GM12874 (cell line): ENCODE measurements around the gene HMCN2.

ENCODE experiments used
- TF ChIP-seq, protein P1 (sequence below): IDR thresholded peaks from 2 replicates; pipeline ENCODE4 v1.5.1; 2011; ENCODE audit warnings: low read depth, mild to moderate bottlenecking, control low read depth, low read length, moderate library complexity; ENCODE audit not compliant: insufficient read depth

Gene HMCN2

DNA sequence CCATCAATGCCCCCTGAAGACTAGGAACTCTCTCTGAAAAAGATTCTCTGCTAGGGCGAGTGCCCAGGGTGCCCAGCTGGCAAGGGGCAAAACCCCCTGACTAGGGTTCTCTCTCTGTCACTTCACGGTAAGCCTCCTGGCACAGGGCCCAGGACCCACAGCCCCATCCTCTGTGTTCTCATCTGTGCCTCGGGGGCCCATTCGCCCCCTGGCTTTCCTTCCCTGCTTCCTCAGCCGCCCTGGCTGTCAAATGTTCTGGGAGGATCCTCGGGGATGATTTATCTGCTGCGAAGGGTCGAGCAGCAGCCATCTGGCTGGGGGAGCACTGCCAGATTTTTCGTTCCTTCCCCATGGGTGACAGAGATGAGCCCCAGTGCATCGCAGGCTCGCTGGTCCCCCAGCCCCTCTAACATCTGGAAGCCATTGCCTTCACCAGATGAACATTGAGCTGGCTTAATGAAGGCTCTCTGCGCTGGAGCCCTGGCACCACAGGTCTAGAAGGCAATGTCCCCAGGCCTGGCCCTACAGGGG lies 24.2 kb downstream of the HMCN2 start:
- TF ChIP-seq, protein P1, sequence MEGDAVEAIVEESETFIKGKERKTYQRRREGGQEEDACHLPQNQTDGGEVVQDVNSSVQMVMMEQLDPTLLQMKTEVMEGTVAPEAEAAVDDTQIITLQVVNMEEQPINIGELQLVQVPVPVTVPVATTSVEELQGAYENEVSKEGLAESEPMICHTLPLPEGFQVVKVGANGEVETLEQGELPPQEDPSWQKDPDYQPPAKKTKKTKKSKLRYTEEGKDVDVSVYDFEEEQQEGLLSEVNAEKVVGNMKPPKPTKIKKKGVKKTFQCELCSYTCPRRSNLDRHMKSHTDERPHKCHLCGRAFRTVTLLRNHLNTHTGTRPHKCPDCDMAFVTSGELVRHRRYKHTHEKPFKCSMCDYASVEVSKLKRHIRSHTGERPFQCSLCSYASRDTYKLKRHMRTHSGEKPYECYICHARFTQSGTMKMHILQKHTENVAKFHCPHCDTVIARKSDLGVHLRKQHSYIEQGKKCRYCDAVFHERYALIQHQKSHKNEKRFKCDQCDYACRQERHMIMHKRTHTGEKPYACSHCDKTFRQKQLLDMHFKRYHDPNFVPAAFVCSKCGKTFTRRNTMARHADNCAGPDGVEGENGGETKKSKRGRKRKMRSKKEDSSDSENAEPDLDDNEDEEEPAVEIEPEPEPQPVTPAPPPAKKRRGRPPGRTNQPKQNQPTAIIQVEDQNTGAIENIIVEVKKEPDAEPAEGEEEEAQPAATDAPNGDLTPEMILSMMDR: no peak

DNA sequence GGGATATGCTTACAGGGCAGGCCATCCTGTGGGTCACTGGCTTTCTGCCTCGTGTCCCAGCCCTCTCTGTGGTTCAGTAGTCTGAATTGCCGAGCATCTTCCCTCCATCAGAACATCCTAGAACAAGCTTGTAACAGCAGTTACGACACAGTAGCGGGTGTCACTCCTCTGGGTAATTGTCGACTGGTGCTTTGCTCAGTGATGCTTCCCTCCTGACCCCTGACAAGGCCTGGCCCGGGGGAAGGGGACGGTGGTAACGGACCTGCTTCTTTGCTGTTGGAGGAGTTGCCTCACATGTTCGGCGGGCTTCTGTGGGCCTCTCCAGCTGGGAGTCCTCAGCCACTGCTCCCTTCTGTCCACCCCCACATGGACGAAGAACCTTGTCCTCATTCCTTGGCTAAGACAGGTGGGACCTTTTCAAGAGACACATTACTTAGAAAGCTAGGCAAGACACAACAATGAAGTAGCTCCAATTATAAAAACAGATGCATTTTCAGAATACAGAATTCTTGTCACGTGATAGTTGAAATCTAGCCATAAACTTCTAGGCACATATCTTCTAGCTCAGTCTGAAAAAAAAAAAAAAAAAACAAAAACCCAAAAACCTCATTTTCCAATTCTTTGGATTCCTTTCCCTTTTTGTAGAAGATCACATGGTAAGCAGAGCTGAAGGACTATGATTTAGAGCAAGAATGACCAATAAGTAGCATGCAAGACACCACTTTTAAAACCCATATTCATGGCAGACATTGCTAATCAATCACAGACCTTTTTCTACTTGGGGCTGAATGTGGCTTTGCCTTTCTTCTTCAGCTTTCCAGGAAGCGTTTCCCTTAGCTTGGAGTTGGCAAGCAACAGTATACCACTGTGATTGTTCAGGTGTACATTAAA lies 25.0 kb downstream of the HMCN2 start:
- TF ChIP-seq, protein P1: no peak

DNA sequence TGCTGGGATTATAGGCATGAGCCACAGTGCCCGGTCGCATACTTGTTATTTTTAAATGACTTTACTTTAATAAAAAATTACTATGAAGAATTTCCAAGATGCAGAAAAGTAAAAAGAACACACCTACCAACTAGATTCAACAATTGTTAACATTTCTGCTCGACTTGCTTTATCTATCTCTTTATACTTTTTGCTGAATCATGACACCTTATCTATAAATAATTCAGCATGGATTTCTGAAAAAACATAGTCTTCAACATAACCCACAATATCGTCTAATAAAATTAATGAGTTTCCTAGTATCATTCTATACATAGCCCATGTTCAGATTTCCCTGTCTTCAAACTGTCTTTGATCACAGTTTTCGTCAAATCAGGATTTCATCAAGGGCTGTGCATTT lies 25.9 kb downstream of the HMCN2 start:
- TF ChIP-seq, protein P1: no peak

DNA sequence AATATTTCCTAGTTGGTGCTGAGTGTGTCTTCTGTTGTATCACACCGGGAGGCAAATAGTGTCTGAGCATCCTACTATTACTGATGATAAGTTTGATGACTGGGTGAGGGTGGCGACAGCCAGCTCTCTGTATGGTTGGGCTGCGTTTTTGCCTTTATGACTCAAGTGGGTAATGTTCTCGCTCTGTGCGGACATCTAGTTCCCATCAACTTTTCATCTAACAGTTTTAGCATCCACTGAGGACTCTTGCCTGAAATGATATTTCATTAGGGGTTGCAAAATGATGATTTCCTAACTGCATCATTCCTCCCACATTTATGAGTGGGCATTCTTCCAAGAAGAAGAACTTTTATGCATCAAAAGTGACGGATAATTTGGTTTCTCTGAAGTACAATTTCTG lies 26.5 kb downstream of the HMCN2 start:
- TF ChIP-seq, protein P1: no peak

DNA sequence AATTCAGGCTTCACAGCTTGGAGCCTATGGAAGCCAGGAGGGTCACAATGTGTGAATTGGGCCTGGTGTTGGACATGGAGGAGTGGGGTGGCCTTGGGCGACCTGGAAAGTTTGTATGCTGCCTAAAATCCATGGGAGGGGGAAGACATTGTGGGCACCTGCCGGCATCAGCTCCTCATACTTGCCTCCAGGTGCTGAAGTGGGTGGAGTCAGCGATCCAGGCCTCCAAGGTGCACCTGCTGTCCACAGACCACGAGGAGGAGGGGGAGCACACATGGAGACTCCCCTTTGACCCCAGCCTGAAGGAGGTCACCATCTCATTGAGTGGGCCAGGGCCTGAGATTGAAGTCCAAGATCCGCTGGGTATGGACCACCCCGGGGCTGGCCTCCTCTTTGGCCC lies 29.1 kb downstream of the HMCN2 start:
- TF ChIP-seq, protein P1: no peak

DNA sequence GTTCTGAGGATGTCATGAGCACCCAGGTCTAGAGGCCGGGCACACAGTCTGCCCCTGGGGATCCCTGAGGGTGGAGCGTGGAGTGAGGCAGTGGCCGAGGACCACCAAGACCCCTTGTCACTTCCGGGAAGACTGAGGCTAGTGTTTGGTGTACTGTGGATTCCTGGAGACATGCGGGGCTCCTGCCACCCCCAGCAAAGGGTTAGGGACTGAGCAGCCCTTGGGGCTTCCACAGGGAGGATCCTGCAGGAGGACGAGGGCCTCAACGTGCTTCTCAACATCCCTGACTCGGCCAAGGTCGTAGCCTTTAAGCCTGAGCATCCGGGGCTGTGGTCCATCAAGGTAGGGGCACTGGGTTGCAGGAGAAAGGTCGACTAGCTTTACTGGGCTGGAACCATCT lies 29.9 kb downstream of the HMCN2 start:
- TF ChIP-seq, protein P1: no peak

DNA sequence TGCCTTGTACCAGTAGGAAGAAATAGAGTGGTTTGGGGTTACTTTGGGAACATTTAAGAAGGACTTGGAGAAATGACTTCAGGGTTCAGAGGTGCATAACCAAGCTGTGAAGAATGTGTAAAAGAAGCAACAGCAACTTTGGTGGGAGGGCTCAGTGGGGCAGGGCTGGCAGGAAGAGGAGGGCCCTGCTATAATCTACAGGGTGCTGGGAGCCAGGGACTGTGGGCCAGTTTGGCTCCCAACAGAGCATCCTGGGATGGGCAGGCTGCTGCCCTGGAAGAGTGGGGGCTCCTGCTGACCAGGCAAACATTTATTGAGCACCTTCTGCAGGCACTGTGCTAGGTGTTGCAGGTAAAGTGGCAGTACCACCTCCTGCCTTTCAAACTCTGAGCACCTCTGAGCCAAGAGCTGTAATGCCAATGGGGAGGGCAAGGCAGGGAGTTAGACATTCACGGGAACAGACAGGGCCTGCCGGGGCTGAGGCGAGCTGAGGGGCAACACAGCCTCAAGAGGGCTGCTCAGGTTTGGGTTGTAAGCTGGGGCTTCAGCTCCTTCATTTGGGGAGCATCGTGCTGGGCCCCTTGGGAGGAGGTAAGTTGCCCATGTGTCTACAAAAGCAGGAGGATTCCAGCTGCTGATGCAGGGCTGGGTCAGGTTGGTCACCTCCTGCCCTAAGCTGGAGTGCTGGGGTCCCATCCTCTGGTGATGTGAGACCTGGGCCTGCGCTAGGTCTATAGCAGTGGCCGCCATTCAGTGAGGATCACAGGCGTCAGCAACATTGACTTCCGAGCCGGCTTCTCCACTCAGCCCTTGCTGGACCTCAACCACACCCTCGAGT lies 30.6 kb downstream of the HMCN2 start:
- TF ChIP-seq, protein P1: no peak
